Omental fat pad (tissue), 4 donors: Measurements from ENCODE around the gene TNIP2. TPM values are rescaled to one million over a fixed set of nuclear protein-coding genes. Genes with fewer than 3 reads are reported as not detected.
"Not testable (repeated sequence)": the region's sequence is repeated elsewhere in the genome, so short reads cannot be mapped to it uniquely, and the experiment has no call there.

Source experiments
- ATAC-seq: fragments of 150-250 bp; one replicate; pipeline ENCODE4 v1.9.1; 2016; ENCODE audit warnings: mild to moderate bottlenecking, moderate library complexity; ENCODE audit not compliant: low FRiP score
- DNase-seq: peaks from one replicate; pipeline ENCODE4 v3.0.0-alpha.2; 2019; ENCODE audit warnings: low spot score
- CTCF ChIP-seq, 3 donors: fragments of 450-650 bp; IDR thresholded peaks; one replicate each; pipeline ENCODE4 v1.5.1; 2016 to 2017; ENCODE audit warnings: antibody characterized with exemption in 3 of 3, mild to moderate bottlenecking in 3 of 3, moderate library complexity in 2 of 3
- total RNA-seq, 4 donors: library from RNA; depleted of rRNA; stranded (reverse); fragments of >200 nt; gene quantifications; one replicate each; pipeline ENCODE4 v1.1.0, GENCODE V29; 2016

The TNIP2 gene
- total RNA-seq, 4 donors from 2014 or later = 50.1 to 108 (median 75.4) TPM

GRCh38 chr4:2731907-2732317 lies 24.2 kb downstream of the TNIP2 start:
- DNase-seq = no peak
- no peak for TF ChIP-seq CTCF (IDR thresholded peaks at IDR 0.05)

GRCh38 chr4:2729533-2729875 lies 26.6 kb downstream of the TNIP2 start:
- TF ChIP-seq CTCF (IDR thresholded peaks at IDR 0.05) = no peak
- no peak for DNase-seq

More at GRCh38 chr4:2731907-2732317, 24.2 kb downstream of the TNIP2 start:
- ATAC-seq = peak; percentile 9

GRCh38 chr4:2728806-2729532 lies 27.2 kb downstream of the TNIP2 start:
- no peak for TF ChIP-seq CTCF (IDR thresholded peaks at IDR 0.05)
- DNase-seq = no peak
- peak; percentile 26 for ATAC-seq

More at GRCh38 chr4:2729533-2729875, 26.6 kb downstream of the TNIP2 start:
- ATAC-seq = no peak

- no peak for TF ChIP-seq CTCF (IDR thresholded peaks at IDR 0.05)
- DNase-seq (no peak), ATAC-seq (no peak)
These were observed 27.9 kb downstream of the TNIP2 start for GRCh38 chr4:2728221-2728620.

- ATAC-seq, DNase-seq: not testable (repeated sequence)
These were observed 29.3 kb downstream of the TNIP2 start for GRCh38 chr4:2726881-2727280.

- ATAC-seq (no peak), DNase-seq (no peak)
- no peak for TF ChIP-seq CTCF (IDR thresholded peaks at IDR 0.05)
These were observed 30.8 kb downstream of the TNIP2 start for GRCh38 chr4:2725380-2725779.

GRCh38 chr4:2723751-2724150 lies 32.4 kb downstream of the TNIP2 start:
- TF ChIP-seq CTCF (IDR thresholded peaks at IDR 0.05) = no peak
- ATAC-seq (no peak), DNase-seq (no peak)
